Fibroblast of peridontal ligament (primary cell): Measurements from ENCODE around the gene PPP6R3.
"Not testable (repeated sequence)": the region's sequence is repeated elsewhere in the genome, so short reads cannot be mapped to it uniquely, and the experiment has no call there.

Source experiments
- DNase-seq: peaks from one replicate; pipeline ENCODE4 v3.0.0-alpha.2; 2010; ENCODE audit errors: extremely low read depth

Gene PPP6R3

DNA sequence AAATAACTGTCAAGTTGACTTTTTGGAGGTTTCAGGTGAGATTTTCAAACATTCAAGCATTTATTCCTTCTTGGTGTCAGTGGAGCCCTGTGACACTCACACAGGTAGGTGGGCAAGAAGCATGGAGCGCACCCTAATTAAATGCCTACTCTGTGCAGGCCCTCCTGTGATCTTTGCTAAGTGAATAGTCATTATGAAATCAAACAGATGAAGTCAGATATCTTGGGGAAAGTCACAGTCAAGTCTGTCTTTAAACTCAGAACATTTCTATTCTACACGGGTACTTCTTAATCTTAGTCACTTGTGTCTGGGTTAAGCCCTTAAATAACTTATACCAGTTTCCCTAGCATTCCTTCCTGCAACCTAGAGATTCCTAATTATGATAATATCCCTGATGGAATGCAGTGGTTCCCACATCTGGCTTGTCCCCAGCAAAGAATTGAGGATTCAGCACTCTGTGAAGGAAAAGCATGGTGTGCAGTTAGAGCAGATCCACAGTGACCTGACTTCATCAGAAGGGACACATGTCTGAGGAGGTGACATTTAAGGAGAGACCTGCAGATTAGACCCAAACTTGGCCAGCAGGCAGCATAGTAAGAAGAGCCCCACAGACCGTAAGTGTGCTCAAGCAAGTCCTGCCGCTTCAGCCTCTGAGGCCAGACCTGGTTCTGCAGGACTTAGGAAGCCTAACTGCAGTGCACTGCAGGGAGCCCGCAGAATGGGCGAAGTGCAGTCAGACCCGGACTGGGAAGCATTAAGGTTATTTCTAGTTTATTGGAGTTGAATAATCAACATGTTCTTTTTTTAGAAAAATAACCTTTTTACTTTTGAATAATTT is 138.5 kb downstream of the PPP6R3 start:
- DNase-seq, result no peak

DNA sequence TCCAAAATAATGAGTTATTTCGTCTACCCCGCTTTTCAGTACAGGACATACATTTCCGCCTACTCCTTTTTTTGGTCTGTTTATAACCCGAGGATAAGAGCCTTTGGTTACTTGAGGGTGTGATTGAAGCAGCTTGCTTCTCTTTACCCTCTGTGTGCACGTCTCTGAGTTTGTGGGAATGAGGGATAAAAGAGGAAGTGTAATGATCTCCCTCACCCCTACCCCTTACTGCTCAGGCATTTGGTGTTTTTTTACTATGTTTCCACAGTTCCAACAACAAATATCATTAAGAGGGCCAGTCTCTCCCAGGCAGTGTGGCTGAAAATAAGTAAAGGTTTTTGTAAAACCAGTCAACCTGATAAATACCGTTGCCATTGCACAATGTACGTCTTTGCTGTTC is 140.6 kb downstream of the PPP6R3 start:
- DNase-seq, result no peak

GRCh38 chr11:68609761-68610160 is 149.2 kb downstream of the PPP6R3 start:
- no peak for DNase-seq

DNA sequence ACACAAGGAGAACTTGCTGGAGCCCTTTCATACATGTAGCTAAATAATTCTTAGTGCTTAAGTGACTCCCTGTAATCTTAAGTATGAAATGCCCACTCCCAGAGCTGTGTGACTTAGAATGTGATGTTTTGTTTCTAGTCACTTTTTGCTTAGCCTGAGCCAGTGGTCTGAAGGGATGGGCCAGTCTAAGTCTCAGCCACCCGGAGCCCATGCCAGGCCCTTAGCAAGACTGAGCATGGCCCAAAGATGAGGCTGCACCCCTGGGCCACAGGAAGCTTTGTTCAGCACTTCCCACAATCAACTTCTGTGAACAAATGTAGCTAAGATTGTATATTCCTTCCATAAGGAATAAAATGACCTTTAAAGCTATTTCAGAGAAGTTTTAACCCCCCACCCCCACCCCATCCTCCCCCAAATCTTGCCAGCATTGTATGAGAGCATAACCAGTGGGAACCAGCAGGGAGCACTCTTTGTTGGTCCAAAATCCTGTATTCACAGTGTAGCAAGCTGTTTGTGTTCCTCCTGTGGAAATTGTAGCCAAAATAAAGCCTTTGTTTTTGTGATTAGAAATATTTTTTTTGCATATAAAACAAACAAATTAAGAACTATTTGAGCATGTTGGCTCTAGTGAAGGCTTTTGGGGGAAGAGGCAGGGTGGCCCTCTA is 150.0 kb downstream of the PPP6R3 start:
- DNase-seq, result peak; percentile 25

DNA sequence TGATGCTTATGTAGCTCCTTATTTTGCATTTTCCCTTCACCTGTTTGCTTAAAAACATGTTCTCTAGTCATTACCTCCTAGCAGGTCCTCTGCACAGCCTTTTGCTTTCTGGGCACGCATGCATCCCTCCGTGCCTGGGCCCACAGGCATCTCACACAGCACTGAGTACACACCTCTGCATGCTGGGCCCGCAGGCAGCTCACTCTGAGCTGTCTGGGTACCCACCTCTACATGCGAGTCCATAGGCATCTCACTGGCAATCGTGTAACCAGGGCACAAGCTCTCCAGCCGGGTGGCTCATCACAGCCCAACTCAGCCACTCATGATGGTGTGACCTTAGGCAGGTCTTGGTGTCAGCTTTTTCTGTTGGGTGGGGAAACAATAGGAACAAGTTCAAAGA is 155.1 kb downstream of the PPP6R3 start:
- no peak for DNase-seq

GRCh38 chr11:68617925-68618809 is 157.6 kb downstream of the PPP6R3 start:
- DNase-seq, result no peak

DNA sequence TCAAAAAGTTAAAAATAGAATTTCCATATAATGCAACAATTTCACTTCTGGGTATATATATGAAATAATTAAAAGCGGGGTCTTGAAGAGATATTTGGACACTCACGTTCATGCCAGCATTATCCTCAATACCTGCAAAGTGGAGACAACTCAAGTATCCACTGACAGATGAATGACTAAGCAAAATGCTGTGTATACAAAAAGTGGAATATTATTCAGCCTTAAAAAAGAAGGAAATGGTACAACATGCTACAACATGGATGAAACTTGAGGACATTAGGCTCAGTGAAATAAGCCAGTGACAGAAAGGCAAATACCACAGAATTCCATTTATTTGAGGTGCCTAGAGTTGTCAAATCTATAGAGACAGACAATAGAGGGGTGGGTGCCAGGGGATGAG is 161.3 kb downstream of the PPP6R3 start:
- no peak for DNase-seq

DNA sequence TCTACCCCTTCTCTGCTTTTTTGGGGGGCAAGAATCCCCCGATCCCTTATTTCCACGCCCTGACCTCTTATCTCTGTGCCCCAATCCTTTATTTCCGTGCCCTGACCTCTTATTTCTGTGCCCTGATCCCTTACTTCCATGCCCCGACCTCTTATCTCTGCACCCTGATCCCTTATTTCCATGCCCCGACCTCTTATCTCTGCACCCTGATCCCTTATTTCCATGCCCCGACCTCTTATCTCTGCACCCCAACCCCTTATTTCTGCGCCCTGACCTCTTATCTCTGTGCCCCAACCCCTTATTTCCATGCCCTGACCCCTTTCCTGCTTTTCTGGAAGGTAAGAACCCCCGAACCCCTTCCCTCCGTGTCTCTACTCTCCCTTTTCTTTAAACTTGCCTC is 163.2 kb downstream of the PPP6R3 start:
- not testable (repeated sequence) for DNase-seq

DNA sequence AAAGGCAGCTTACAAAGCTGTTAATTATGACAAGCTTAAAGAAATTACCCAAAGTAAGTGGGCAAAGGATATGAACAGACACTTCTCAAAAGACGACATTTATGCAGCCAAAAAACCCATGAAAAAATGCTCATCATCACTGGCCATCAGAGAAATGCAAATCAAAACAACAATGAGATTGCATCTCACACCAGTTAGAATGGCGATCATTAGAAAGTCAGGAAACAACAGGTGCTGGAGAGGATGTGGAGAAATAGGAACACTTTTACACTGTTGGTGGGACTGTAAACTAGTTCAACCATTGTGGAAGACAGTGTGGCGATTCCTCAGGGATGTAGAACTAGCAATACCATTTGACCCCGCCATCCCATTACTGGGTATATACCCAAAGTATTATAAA is 164.5 kb downstream of the PPP6R3 start:
- not testable (repeated sequence) for DNase-seq

DNA sequence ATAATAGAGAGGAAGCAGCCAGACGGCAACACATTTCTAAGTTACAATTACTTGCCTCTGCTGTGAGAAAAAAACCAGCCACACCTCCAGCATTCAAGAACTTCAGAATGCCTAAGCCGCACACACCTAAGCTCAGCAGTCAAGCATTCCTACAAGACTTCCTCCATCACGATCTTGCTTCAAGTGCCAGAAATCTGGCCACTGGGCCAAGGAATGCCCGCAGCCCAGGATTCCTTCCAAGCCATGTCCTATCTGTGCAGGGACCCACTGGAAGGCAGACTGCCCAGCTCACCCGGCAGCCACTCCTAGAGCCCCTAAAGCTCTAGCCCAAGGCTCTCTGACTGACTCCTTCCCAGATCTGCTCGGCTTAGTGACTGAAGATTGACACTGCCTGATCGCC is 165.7 kb downstream of the PPP6R3 start:
- DNase-seq, result not testable (repeated sequence)

DNA sequence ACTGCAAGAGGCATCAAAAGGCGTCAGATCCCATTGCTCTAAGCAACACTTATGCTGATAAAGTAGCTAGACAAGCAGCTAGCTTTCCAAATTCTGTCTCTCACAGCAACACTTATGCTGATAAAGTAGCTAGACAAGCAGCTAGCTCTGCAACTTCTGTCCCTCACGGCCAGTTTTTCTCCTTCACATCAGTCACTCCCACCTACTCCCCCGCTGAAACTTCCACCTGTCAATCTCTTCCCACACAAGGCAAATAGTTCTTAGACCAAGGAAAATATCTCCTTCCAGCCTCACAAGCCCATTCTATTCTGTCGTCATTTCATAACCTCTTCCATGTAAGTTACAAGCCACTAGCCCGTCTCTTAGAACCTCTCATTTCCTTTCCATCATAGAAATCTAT is 168.3 kb downstream of the PPP6R3 start:
- not testable (repeated sequence) for DNase-seq

- DNase-seq, result not testable (repeated sequence)
Observed at GRCh38 chr11:68632375-68632774, 171.8 kb downstream of the PPP6R3 start.

DNA sequence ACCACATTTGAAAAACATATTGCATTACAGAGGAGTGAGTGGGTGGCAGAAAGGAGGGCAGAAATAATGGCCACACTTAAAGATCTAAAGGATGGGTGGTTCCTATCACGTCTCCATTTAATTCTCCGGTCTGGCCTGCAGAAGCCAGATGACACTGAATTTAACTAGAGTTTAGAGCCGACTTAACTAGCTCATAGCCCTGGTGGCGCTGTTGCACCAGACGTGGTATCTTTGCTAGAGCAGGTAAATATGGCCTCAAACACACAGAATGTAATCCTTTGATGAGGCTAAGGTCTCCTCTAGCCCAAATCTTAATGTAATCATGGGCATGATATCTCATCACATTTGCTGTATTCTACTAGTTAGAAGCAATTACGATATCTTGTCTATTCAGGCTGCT is 172.2 kb downstream of the PPP6R3 start:
- peak; percentile 46 for DNase-seq

- DNase-seq, result not testable (repeated sequence)
Observed at GRCh38 chr11:68634606-68635005, 174.1 kb downstream of the PPP6R3 start.

DNA sequence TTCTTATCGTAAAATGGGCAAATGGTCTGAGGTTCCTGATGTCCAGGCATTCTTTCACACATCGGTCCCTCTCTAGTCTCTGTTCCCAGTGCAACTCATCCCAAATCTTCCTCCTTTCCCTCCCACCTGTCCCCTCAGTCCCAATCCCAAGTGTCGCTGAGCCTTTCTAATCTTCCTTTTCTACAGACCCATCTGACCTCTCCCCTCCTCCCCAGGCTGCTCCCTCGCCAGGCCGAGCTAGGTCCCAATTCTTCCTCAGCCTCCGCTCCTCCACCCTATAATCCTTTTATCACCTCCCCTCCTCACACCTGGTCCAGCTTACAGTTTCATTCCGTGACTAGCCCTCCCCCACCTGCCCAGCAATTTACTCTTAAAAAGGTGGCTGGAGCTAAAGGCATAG is 174.6 kb downstream of the PPP6R3 start:
- DNase-seq, result not testable (repeated sequence)

- DNase-seq, result not testable (repeated sequence)
Observed at GRCh38 chr11:68635883-68636282, 175.3 kb downstream of the PPP6R3 start.

GRCh38 chr11:68639322-68639721 is 178.8 kb downstream of the PPP6R3 start:
- DNase-seq, result not testable (repeated sequence)

- no peak for DNase-seq
Observed at GRCh38 chr11:68641880-68642279, 181.3 kb downstream of the PPP6R3 start.

DNA sequence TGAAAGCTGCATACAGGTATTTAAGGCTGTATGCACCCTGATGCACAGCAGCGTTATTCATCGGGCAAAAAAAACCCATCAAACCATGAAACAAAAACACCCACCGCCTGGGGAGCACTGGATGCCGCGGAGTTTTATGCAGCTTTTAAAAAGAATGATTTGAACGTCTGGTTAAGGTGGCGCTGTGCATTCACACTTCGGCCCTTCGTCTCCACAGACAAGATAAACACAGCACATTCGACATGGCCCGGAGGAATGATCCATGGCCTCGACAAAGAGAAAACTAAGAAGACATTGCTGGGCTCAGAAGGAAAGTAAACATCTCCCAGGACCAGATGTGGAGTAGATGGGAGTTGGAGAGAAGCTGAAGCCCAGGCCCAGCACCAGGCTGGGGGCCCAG is 183.0 kb downstream of the PPP6R3 start:
- peak; percentile 7 for DNase-seq

DNA sequence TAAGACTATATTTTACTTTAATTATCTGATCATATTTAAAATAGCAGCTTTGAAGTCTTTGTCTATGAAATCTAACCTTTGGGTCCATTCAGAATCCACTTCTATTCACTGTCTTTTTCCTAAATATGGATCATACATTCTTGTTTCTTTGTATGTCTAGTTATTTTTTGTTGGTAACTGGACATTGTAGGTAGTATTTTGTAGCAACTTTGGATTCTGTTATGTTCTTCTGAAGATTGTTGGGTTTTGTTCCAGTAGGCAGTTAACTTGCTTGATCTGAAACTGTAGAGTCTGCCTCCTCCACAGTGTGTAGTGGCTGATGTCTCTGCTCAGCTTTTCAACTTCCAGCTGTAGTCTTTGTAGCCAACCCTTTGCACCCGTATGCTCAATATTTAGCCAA is 186.3 kb downstream of the PPP6R3 start:
- no peak for DNase-seq

- no peak for DNase-seq
Observed at GRCh38 chr11:68649851-68650555, 189.5 kb downstream of the PPP6R3 start.

GRCh38 chr11:68650801-68651200 is 190.2 kb downstream of the PPP6R3 start:
- no peak for DNase-seq
